ENCODE data around the gene MESP1. TPM values are rescaled to one million over a fixed set of nuclear protein-coding genes. Genes with fewer than 3 reads are reported as not detected.

Gene MESP1
- total and polyA plus RNA-seq, 2 of the 13 experiments (the other 11 are each of a cell fraction or from before 2014, with no cell fraction given), result not detected

- TF ChIP-seq ZNF597 (CRISPR knock-in tag; IDR thresholded peaks at IDR 0.05), result no peak
- no peak for TF ChIP-seq PITX1 (CRISPR knock-in tag; IDR thresholded peaks at IDR 0.05)
- TF ChIP-seq POLR2G (IDR thresholded peaks at IDR 0.05; ENCODE audit: low read depth, low read length), result no peak
- TF ChIP-seq ZNF547 (CRISPR knock-in tag; IDR thresholded peaks at IDR 0.05), result no peak
- no peak for TF ChIP-seq ZBTB42 (CRISPR knock-in tag; IDR thresholded peaks at IDR 0.05)
- no peak for TF ChIP-seq GPBP1L1 (CRISPR knock-in tag; IDR thresholded peaks at IDR 0.05)
- no peak for TF ChIP-seq CSRNP2 (CRISPR knock-in tag; conservative IDR thresholded peaks at IDR 0.05; ENCODE audit: low read depth)
- TF ChIP-seq EP300 (IDR thresholded peaks at IDR 0.05; ENCODE audit: low read depth in 2 of 2, low read length in 2 of 2), result peak in 1 of 2 experiments; percentile 43; a peak in 1 of 4 replicates
- no peak for TF ChIP-seq EP300 (CRISPR knock-in tag; IDR thresholded peaks at IDR 0.05; ENCODE audit: borderline replicate concordance)
- TF ChIP-seq ZNF17 (CRISPR knock-in tag; IDR thresholded peaks at IDR 0.05), result no peak
- no peak for TF ChIP-seq ZKSCAN8 (CRISPR knock-in tag; IDR thresholded peaks at IDR 0.05; ENCODE audit: borderline replicate concordance)
- TF ChIP-seq ZFX (CRISPR knock-in tag; IDR thresholded peaks at IDR 0.05; ENCODE audit: low read depth), result peak; percentile 48; the same call in 1 of the 2 replicates
- no peak for TF ChIP-seq ZSCAN25 (CRISPR knock-in tag; IDR thresholded peaks at IDR 0.05)
- no peak for TF ChIP-seq TBX3 (IDR thresholded peaks at IDR 0.05; ENCODE audit: borderline replicate concordance)
- TF ChIP-seq ZNF790 (CRISPR knock-in tag; IDR thresholded peaks at IDR 0.05; ENCODE audit: borderline replicate concordance), result no peak
- no peak for TF ChIP-seq TIGD3 (CRISPR knock-in tag; IDR thresholded peaks at IDR 0.05; ENCODE audit: borderline replicate concordance)
- TF ChIP-seq ESRRA (CRISPR knock-in tag; IDR thresholded peaks at IDR 0.05; ENCODE audit: low read depth), result 0 out of 2 replicates have a peak, but pooled peaks have one; percentile 40
- no peak for TF ChIP-seq ZNF296 (CRISPR knock-in tag; conservative IDR thresholded peaks at IDR 0.05)
- TF ChIP-seq SIX4 (CRISPR knock-in tag; IDR thresholded peaks at IDR 0.05), result no peak
- TF ChIP-seq YEATS2 (CRISPR knock-in tag; IDR thresholded peaks at IDR 0.05; ENCODE audit: borderline replicate concordance), result no peak
- no peak for TF ChIP-seq ZNF773 (CRISPR knock-in tag; IDR thresholded peaks at IDR 0.05; ENCODE audit: borderline replicate concordance)
- TF ChIP-seq ATF3 (CRISPR knock-in tag; IDR thresholded peaks at IDR 0.05), result no peak
- no peak for TF ChIP-seq TSC22D2 (CRISPR knock-in tag; IDR thresholded peaks at IDR 0.05; ENCODE audit: borderline replicate concordance)
Measured at GRCh38 chr15:89785064-89785773, 34.2 kb upstream of the MESP1 start (continued).

Data from HepG2 (cell line).